Trophoblast cell (in vitro differentiated cells and primary cell): ENCODE measurements around the gene KPTN.

Experiments used
- DNase-seq, 2 donors: peaks; one replicate each; pipeline ENCODE4 v3.0.0-alpha.2; 2016
- H2AFZ ChIP-seq: 2 replicates; pipeline ENCODE4 v1.6.1; 2013; ENCODE audit warnings: low read length, moderate library complexity, mild to moderate bottlenecking; ENCODE audit not compliant: insufficient read depth, poor library complexity
- H2AK5ac ChIP-seq: 2 replicates; pipeline ENCODE4 v1.6.1; 2013; ENCODE audit warnings: mild to moderate bottlenecking, low read length
- H2BK120ac ChIP-seq: 2 replicates; pipeline ENCODE4 v1.6.1; 2013; ENCODE audit warnings: low read length, mild to moderate bottlenecking, moderate library complexity; ENCODE audit not compliant: insufficient read depth, poor library complexity
- H2BK12ac ChIP-seq: 2 replicates; pipeline ENCODE4 v1.6.1; 2013; ENCODE audit warnings: mild to moderate bottlenecking, low read length, moderate library complexity
- H2BK5ac ChIP-seq: 2 replicates; pipeline ENCODE4 v1.6.1; 2013; ENCODE audit warnings: low read length, low read depth, moderate library complexity, mild to moderate bottlenecking; ENCODE audit not compliant: poor library complexity
- H3K14ac ChIP-seq: 2 replicates; pipeline ENCODE4 v1.6.1; 2013; ENCODE audit warnings: mild to moderate bottlenecking, low read length
- H3K18ac ChIP-seq: 2 replicates; pipeline ENCODE4 v1.6.1; 2013; ENCODE audit warnings: mild to moderate bottlenecking, low read length
- H3K23ac ChIP-seq: 2 replicates; pipeline ENCODE4 v1.6.1; 2013; ENCODE audit warnings: low read length
- H3K27ac ChIP-seq: 2 replicates; pipeline ENCODE4 v1.5.1; 2013; ENCODE audit warnings: low read depth, mild to moderate bottlenecking, inconsistent platforms, low read length, moderate library complexity
- H3K27me3 ChIP-seq: 2 replicates; pipeline ENCODE4 v1.6.1; 2013; ENCODE audit warnings: inconsistent platforms, mild to moderate bottlenecking, low read length, moderate library complexity; ENCODE audit not compliant: insufficient read depth
- H3K36me3 ChIP-seq, 2 experiments: 1 replicate in 1 of 2; 2 replicates in 1 of 2; pipeline ENCODE4 v1.6.1; 2013; ENCODE audit warnings: low read length in 2 of 2, mild to moderate bottlenecking in 2 of 2, moderate library complexity in 1 of 2; ENCODE audit not compliant: insufficient read depth in 2 of 2, control insufficient read depth in 1 of 2
- H3K4ac ChIP-seq: 2 replicates; pipeline ENCODE4 v1.6.1; 2013; ENCODE audit warnings: low read depth, mild to moderate bottlenecking, low read length, moderate library complexity
- H3K4me1 ChIP-seq, 2 experiments: 1 replicate in 1 of 2; 2 replicates in 1 of 2; pipeline ENCODE4 v1.6.1; 2013; ENCODE audit warnings: low read length in 2 of 2, mild to moderate bottlenecking in 2 of 2, moderate library complexity in 1 of 2; ENCODE audit not compliant: insufficient read depth in 2 of 2, control insufficient read depth in 1 of 2
- H3K4me2 ChIP-seq: 2 replicates; pipeline ENCODE4 v1.6.1; 2013; ENCODE audit warnings: inconsistent platforms, mild to moderate bottlenecking, low read length, moderate library complexity
- H3K4me3 ChIP-seq: 2 replicates; pipeline ENCODE4 v1.5.1; 2013; ENCODE audit warnings: mild to moderate bottlenecking, low read depth, low read length, inconsistent platforms
- H3K79me1 ChIP-seq: one replicate; pipeline ENCODE4 v1.6.1; 2013; ENCODE audit warnings: low read length
- H3K79me2 ChIP-seq: 2 replicates; pipeline ENCODE4 v1.6.1; 2013; ENCODE audit warnings: low read length, mild to moderate bottlenecking; ENCODE audit not compliant: control insufficient read depth, insufficient read depth, poor library complexity
- H3K9ac ChIP-seq: 2 replicates; pipeline ENCODE4 v1.6.1; 2013; ENCODE audit warnings: mild to moderate bottlenecking, low read length
- H3K9me3 ChIP-seq: 2 replicates; pipeline ENCODE4 v1.6.1; 2013; ENCODE audit warnings: low read depth, mild to moderate bottlenecking, control low read depth, inconsistent platforms, low read length; ENCODE audit not compliant: insufficient read depth
- H4K12ac ChIP-seq: 2 replicates; pipeline ENCODE4 v1.6.1; 2013; ENCODE audit warnings: low read depth, mild to moderate bottlenecking, low read length, moderate library complexity
- H4K8ac ChIP-seq: 2 replicates; pipeline ENCODE4 v1.6.1; 2013; ENCODE audit warnings: low read depth, mild to moderate bottlenecking, low read length, moderate library complexity
- H4K91ac ChIP-seq: one replicate; pipeline ENCODE4 v1.6.1; 2013; ENCODE audit warnings: low read depth, mild to moderate bottlenecking, low read length, moderate library complexity
- WGBS: extraction: QIAGEN DNeasy Blood & Tissue Kit; methylation state at CpG from one replicate; pipeline ENCODE4 v1.1.7; 2013; ENCODE audit warnings: missing lambda C conversion rate; ENCODE audit not compliant: insufficient read length, insufficient coverage; ENCODE audit errors: extremely low coverage; 5-methylcytosine and 5-hydroxymethylcytosine counted together

Gene KPTN

GRCh38 chr19:47471733-47472457 is 12.1 kb downstream of the KPTN start, which contains the start of gene SLC8A2:
Gene SLC8A2 (minus strand): TSS chr19:47471893. CDS start chr19:47466403, 5,490 bp downstream.
- H4K12ac ChIP-seq: no peak within 1 kb of the TSS
- no peak within 1 kb of the TSS for H2AK5ac ChIP-seq
- no peak within 1 kb of the TSS for H2BK5ac ChIP-seq
- no peak within 1 kb of the TSS for H3K27ac ChIP-seq
- H3K4ac ChIP-seq: no peak within 1 kb of the TSS
- no peaks in the 10 kb centered on the region for H3K36me3 ChIP-seq
- H2BK12ac ChIP-seq: no peak within 1 kb of the TSS
- H3K27me3 ChIP-seq: peaks cover 7% of the 10 kb centered on the region
- no peak within 1 kb of the TSS for H3K9ac ChIP-seq
- H3K18ac ChIP-seq: no peak within 1 kb of the TSS
- DNase-seq: peak in 1 of 2 donors; percentile 40
- peaks cover 0 to 5% of the 10 kb centered on the region in 2 experiments for H3K4me1 ChIP-seq
- no peak within 1 kb of the TSS for H3K23ac ChIP-seq
- no peak within 1 kb of the TSS for H4K8ac ChIP-seq
- no peak within 1 kb of the TSS for H2AFZ ChIP-seq
- peak within 1 kb of the TSS; percentile 36 for H3K4me2 ChIP-seq
- no CpG with 5 or more reads among the region's 29 CpGs for WGBS
- no peak within 1 kb of the TSS for H3K4me3 ChIP-seq
- no peak within 1 kb of the TSS for H3K14ac ChIP-seq
- H3K79me2 ChIP-seq: no peaks in the 10 kb centered on the region
- no peaks in the 10 kb centered on the region for H3K79me1 ChIP-seq
- peaks cover 1% of the 10 kb centered on the region for H3K9me3 ChIP-seq
- no peak within 1 kb of the TSS for H2BK120ac ChIP-seq
- no peak within 1 kb of the TSS for H4K91ac ChIP-seq

GRCh38 chr19:47471381-47471732 is 12.7 kb downstream of the KPTN start:
- Histone ChIP-seq H4K12ac (no peak overlapping the region), H2BK120ac (no peak overlapping the region), H3K9me3 (peaks cover 1% of the 10 kb centered on the region), H3K4me3 (no peak overlapping the region), H2BK12ac (no peak overlapping the region), H3K14ac (no peak overlapping the region), H2AFZ (no peak overlapping the region), H3K36me3 (no peaks in the 10 kb centered on the region), H2BK5ac (no peak overlapping the region), H3K4me1 (peaks cover 0 to 5% of the 10 kb centered on the region in 2 experiments), H3K27ac (no peak overlapping the region), H3K27me3 (peaks cover 7% of the 10 kb centered on the region), H3K18ac (no peak overlapping the region), H3K4me2 (peak overlapping the region; percentile 35), H4K91ac (no peak overlapping the region), H2AK5ac (no peak overlapping the region), H4K8ac (no peak overlapping the region), H3K4ac (no peak overlapping the region), H3K23ac (no peak overlapping the region), H3K9ac (no peak overlapping the region), H3K79me1 (no peaks in the 10 kb centered on the region), H3K79me2 (no peaks in the 10 kb centered on the region)
- WGBS: no CpG with 5 or more reads among the region's 16 CpGs
- no peak for DNase-seq

GRCh38 chr19:47470447-47471195 is 13.4 kb downstream of the KPTN start:
- H3K18ac ChIP-seq: no peak overlapping the region

GRCh38 chr19:47469719-47470118 is 14.3 kb downstream of the KPTN start:
- no peak for DNase-seq
- WGBS: no CpG with 5 or more reads among the region's 12 CpGs

More at GRCh38 chr19:47470447-47471195, 13.4 kb downstream of the KPTN start:
- WGBS: no CpG with 5 or more reads among the region's 13 CpGs
- no peak overlapping the region for H4K8ac ChIP-seq
- no peak overlapping the region for H2AK5ac ChIP-seq
- H3K4ac ChIP-seq: no peak overlapping the region
- H2BK5ac ChIP-seq: no peak overlapping the region
- no peak overlapping the region for H3K27ac ChIP-seq
- H3K4me2 ChIP-seq: no peak overlapping the region
- H3K36me3 ChIP-seq: no peaks in the 10 kb centered on the region
- H3K79me1 ChIP-seq: no peaks in the 10 kb centered on the region
- no peak overlapping the region for H3K4me3 ChIP-seq
- no peak overlapping the region for H4K12ac ChIP-seq
- peaks cover 1% of the 10 kb centered on the region for H3K9me3 ChIP-seq
- no peak overlapping the region for H3K14ac ChIP-seq
- H3K23ac ChIP-seq: no peak overlapping the region
- no peak for DNase-seq
- no peak overlapping the region for H2AFZ ChIP-seq
- no peak overlapping the region for H2BK120ac ChIP-seq
- H4K91ac ChIP-seq: no peak overlapping the region
- peaks cover 0 to 5% of the 10 kb centered on the region in 2 experiments for H3K4me1 ChIP-seq
- H3K27me3 ChIP-seq: peaks cover 7% of the 10 kb centered on the region
- H3K9ac ChIP-seq: no peak overlapping the region
- no peak overlapping the region for H2BK12ac ChIP-seq
- H3K79me2 ChIP-seq: no peaks in the 10 kb centered on the region

More at GRCh38 chr19:47469719-47470118, 14.3 kb downstream of the KPTN start:
- H2BK12ac ChIP-seq: no peak overlapping the region
- H3K18ac ChIP-seq: no peak overlapping the region
- no peak overlapping the region for H3K23ac ChIP-seq
- H3K14ac ChIP-seq: no peak overlapping the region
- H3K36me3 ChIP-seq: no peaks in the 10 kb centered on the region
- no peak overlapping the region for H3K27ac ChIP-seq
- H4K8ac ChIP-seq: no peak overlapping the region
- H3K4me3 ChIP-seq: no peak overlapping the region
- H2AK5ac ChIP-seq: no peak overlapping the region
- H3K4me2 ChIP-seq: no peak overlapping the region
- H3K4ac ChIP-seq: no peak overlapping the region
- H4K12ac ChIP-seq: no peak overlapping the region
- H3K9me3 ChIP-seq: peaks cover 1% of the 10 kb centered on the region
- peaks cover 0 to 5% of the 10 kb centered on the region in 2 experiments for H3K4me1 ChIP-seq
- H3K27me3 ChIP-seq: peaks cover 7% of the 10 kb centered on the region
- no peak overlapping the region for H2AFZ ChIP-seq
- H3K9ac ChIP-seq: no peak overlapping the region
- H4K91ac ChIP-seq: no peak overlapping the region
- H2BK5ac ChIP-seq: no peak overlapping the region
- H3K79me1 ChIP-seq: no peaks in the 10 kb centered on the region
- no peaks in the 10 kb centered on the region for H3K79me2 ChIP-seq
- H2BK120ac ChIP-seq: no peak overlapping the region
